ENCODE data around the gene CDK6. TPM values are rescaled to one million over a fixed set of nuclear protein-coding genes. Genes with fewer than 3 reads are reported as not detected.

The CDK6 gene
- total and polyA plus RNA-seq, 2 of the 8 experiments (the other 6 are each of a cell fraction or from before 2014, with no cell fraction given): 5.9 to 18.9 TPM

DNA sequence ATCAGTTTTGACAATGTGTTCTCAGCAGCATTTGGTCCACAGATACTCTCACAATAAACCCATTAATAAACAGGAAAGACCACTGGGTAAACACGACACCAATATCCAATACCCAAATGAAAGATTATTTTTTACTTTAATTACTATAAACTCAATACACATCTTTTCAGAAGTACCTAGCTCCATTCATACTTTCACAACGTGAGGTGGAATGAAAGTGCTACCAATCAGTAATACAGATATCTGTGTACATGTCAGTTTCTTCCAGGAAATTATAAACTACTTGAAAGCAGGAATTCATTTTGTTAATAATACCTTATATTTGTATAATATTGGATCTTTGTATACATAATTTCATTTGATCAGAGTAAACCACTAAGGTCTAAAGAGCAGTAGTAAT is 11.9 kb downstream of the CDK6 start:
- Histone ChIP-seq H4K8ac (ENCODE audit: extremely low read depth, insufficient read depth, low read length) (no peak overlapping the region), H3K18ac (ENCODE audit: extremely low read depth, low read length) (no peak overlapping the region), H3K4ac (replicated peaks; ENCODE audit: insufficient read length, low read depth, low read length) (no peak overlapping the region), H3K56ac (replicated peaks; ENCODE audit: insufficient read length, low read depth, low read length) (no peak overlapping the region), H3K23me2 (ENCODE audit: low read depth, low read length) (no peaks in the 10 kb centered on the region), H3K9me3 (ENCODE audit: insufficient read depth in 2 of 2, low read depth in 1 of 2, low read length in 1 of 2) (no peaks in the 10 kb centered on the region), H3K36me3 (ENCODE audit: control insufficient read depth in 2 of 4, insufficient read depth in 4 of 4, low read length in 3 of 4) (no peaks in the 10 kb centered on the region), H2AFZ (ENCODE audit: low read length) (no peak overlapping the region), H2BK12ac (ENCODE audit: low read depth, low read length) (no peak overlapping the region), H3K79me2 (ENCODE audit: control insufficient read depth in 1 of 2, insufficient read depth in 2 of 2, low read length in 2 of 2) (peaks cover 0 to 65% of the 10 kb centered on the region in 2 experiments; a peak in 2 of 4 replicates), H2BK120ac (replicated peaks; ENCODE audit: low read depth, low read length) (no peak overlapping the region), H3K27me3 (replicated peaks in 1 of 4; ENCODE audit: control insufficient read depth in 3 of 4, extremely low read depth in 1 of 4, insufficient read depth in 3 of 4, low read length in 3 of 4) (no peaks in the 10 kb centered on the region), H2AK5ac (ENCODE audit: low read depth, low read length) (no peak overlapping the region), H3K9ac (replicated peaks in 1 of 4; ENCODE audit: extremely low read depth in 1 of 4, low read depth in 3 of 4, low read length in 3 of 4) (no peak overlapping the region), H2BK15ac (ENCODE audit: low read length) (no peak overlapping the region), H4K91ac (replicated peaks; ENCODE audit: insufficient read length, low read length) (no peak overlapping the region), H3K4me1 (replicated peaks in 1 of 4; ENCODE audit: control insufficient read depth in 3 of 4, insufficient read depth in 4 of 4, low read length in 3 of 4) (peaks cover 0 to 8% (median 1%) of the 10 kb centered on the region in 4 experiments; a peak in 3 of 7 replicates), H2BK20ac (ENCODE audit: low read length) (no peak overlapping the region), H4K20me1 (replicated peaks in 1 of 2; ENCODE audit: control insufficient read depth in 1 of 2, insufficient read depth in 2 of 2, low read length in 2 of 2) (no peaks in the 10 kb centered on the region), H3K4me2 (ENCODE audit: insufficient read depth in 1 of 2, low read depth in 2 of 2, low read length in 2 of 2) (no peak overlapping the region), H3K4me3 (ENCODE audit: extremely low read depth in 1 of 4, insufficient read depth in 2 of 4, low read depth in 3 of 4, low read length in 4 of 4) (no peak overlapping the region), H2BK5ac (ENCODE audit: low read depth, low read length) (no peak overlapping the region), H3K14ac (ENCODE audit: insufficient read length) (no peak overlapping the region), H4K5ac (ENCODE audit: insufficient read length, low read depth, low read length) (no peak overlapping the region), H3K23ac (ENCODE audit: insufficient read length) (no peak overlapping the region), H3K27ac (ENCODE audit: low read depth, low read length) (no peak overlapping the region), H3K79me1 (ENCODE audit: low read depth, low read length) (no peaks in the 10 kb centered on the region; the same call in 1 of the 2 replicates)
- ChIA-PET CTCF (ENCODE audit: partially characterized antibody) (interaction anchor here (1.0 to 1.6 kb wide), 2 partner anchors 8 to 43 kb away, joined by 3 to 5 read pairs; no protein-coding TSS in a partner anchor), POLR2A (ENCODE audit: partially characterized antibody) (no interaction called here)
- FAIRE-seq (no peak), DNase-seq (ENCODE audit: low read depth in 1 of 2, low spot score in 2 of 2) (no peak)
- 64% methylated on average over 2 of the region's 2 CpGs; no CpG with 5 or more reads in 1 of the 2 experiments for WGBS, 2 experiments (ENCODE audit: extremely low coverage in 1 of 2, insufficient coverage in 1 of 2, insufficient read length in 1 of 2, insufficient replicate concordance in 2 of 2, low coverage in 1 of 2, low lambda C conversion rate in 2 of 2, missing lambda C conversion rate in 1 of 2)
- TF ChIP-seq ZNF274 (IDR thresholded peaks at IDR 0.05; ENCODE audit: borderline replicate concordance, extremely low read depth, low read length) (no peak), SRF (IDR thresholded peaks at IDR 0.05; ENCODE audit: low read depth, low read length) (no peak), KDM1A (IDR thresholded peaks at IDR 0.05; ENCODE audit: borderline replicate concordance, low read length) (no peak), CBX5 (IDR thresholded peaks at IDR 0.05; ENCODE audit: low read depth, low read length) (no peak), NRF1 (IDR thresholded peaks at IDR 0.05; ENCODE audit: low read depth, low read length) (no peak), JUN (IDR thresholded peaks at IDR 0.05; ENCODE audit: low read depth, low read length) (no peak), CBX8 (IDR thresholded peaks at IDR 0.05; ENCODE audit: borderline replicate concordance, low read depth, low read length) (no peak), POU5F1 (IDR thresholded peaks at IDR 0.05; ENCODE audit: low read depth, low read length) (no peak), CTBP2 (IDR thresholded peaks at IDR 0.05; ENCODE audit: borderline replicate concordance, insufficient read depth, insufficient read length, low read length) (no peak), YY1 (IDR thresholded peaks at IDR 0.05; ENCODE audit: low read depth, low read length) (no peak), SP1 (IDR thresholded peaks at IDR 0.05; ENCODE audit: low read depth, low read length) (no peak), KDM4A (IDR thresholded peaks at IDR 0.05; ENCODE audit: low read depth, low read length, severe bottlenecking) (no peak), RAD21 (IDR thresholded peaks at IDR 0.05 in 1 of 2, conservative IDR thresholded peaks at IDR 0.05 in 1 of 2; ENCODE audit: low read depth in 2 of 2, low read length in 2 of 2) (no peak)
- TF ChIP-seq, protein P1, sequence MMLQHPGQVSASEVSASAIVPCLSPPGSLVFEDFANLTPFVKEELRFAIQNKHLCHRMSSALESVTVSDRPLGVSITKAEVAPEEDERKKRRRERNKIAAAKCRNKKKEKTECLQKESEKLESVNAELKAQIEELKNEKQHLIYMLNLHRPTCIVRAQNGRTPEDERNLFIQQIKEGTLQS (IDR thresholded peaks at IDR 0.05; ENCODE audit: insufficient read depth, low read depth, low read length): no peak

Data from H1 (cell line).